Sigmoid colon (tissue), 4 donors: Measurements from ENCODE around the gene MPC1.

Experiments used
- POLR2A ChIP-seq, 2 donors: fragments of 450-650 bp; IDR thresholded peaks; one replicate each; pipeline ENCODE4 v1.6.1; 2016; ENCODE audit warnings: antibody characterized with exemption in 2 of 2, mild to moderate bottlenecking in 2 of 2, moderate library complexity in 2 of 2
- POLR2AphosphoS5 ChIP-seq, 4 donors: sonication (generic); formaldehyde crosslinking; IDR thresholded peaks; one replicate each; pipeline ENCODE4 v1.6.1; 2017; ENCODE audit warnings: antibody characterized with exemption in 4 of 4
- TF ChIP-seq, protein P1 (sequence below), 4 experiments: fragments of 450-650 bp in 3 of 4; fragments of 200-600 bp in 1 of 4; IDR thresholded peaks; one replicate each; pipeline ENCODE4 v1.5.1; 2016 to 2019; ENCODE audit warnings: antibody characterized with exemption in 4 of 4, mild to moderate bottlenecking in 3 of 4, moderate library complexity in 2 of 4

DNA sequence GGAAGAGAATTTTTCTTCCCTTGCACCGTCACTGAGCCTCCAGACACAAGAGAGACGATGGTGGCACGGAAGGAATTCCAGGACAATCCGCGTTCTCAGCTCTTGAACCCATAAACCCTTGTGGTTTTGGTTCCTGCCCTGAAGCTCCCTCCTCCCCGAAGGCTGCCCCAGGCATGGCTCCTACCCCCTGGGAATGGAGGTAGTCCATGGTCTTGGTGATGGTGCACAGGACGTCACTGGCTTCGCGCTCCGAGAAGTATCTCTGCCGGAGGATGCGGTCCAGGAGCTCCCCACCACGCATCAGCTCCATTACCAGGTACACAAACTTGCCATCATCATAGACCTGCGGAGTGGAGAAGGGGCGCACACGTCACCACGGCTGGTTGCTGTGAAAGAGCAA is 47.5 kb upstream of the MPC1 start:
- TF ChIP-seq, protein P1, sequence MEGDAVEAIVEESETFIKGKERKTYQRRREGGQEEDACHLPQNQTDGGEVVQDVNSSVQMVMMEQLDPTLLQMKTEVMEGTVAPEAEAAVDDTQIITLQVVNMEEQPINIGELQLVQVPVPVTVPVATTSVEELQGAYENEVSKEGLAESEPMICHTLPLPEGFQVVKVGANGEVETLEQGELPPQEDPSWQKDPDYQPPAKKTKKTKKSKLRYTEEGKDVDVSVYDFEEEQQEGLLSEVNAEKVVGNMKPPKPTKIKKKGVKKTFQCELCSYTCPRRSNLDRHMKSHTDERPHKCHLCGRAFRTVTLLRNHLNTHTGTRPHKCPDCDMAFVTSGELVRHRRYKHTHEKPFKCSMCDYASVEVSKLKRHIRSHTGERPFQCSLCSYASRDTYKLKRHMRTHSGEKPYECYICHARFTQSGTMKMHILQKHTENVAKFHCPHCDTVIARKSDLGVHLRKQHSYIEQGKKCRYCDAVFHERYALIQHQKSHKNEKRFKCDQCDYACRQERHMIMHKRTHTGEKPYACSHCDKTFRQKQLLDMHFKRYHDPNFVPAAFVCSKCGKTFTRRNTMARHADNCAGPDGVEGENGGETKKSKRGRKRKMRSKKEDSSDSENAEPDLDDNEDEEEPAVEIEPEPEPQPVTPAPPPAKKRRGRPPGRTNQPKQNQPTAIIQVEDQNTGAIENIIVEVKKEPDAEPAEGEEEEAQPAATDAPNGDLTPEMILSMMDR (IDR thresholded peaks at IDR 0.05): no peak
- TF ChIP-seq POLR2AphosphoS5 (IDR thresholded peaks at IDR 0.05) (no peak), POLR2A (IDR thresholded peaks at IDR 0.05) (no peak)
